Measurements from ENCODE around the gene ST3GAL4.

ST3GAL4 gene

GRCh38 chr11:126357969-126358762 is 2.7 kb downstream of the ST3GAL4 start:
- H3K9ac ChIP-seq (ENCODE audit: low read depth, low read length, poor library complexity, severe bottlenecking): peak overlapping the region; percentile 88
- H3K4me2 ChIP-seq (ENCODE audit: low read depth, low read length, poor library complexity, severe bottlenecking): peak overlapping the region; percentile 86
- H3F3A ChIP-seq (ENCODE audit: low read depth): no peaks in the 10 kb centered on the region
- H2AFZ ChIP-seq (ENCODE audit: low read length): no peak overlapping the region
- H3K79me2 ChIP-seq (ENCODE audit: insufficient read depth, low read length): peaks cover 93% of the 10 kb centered on the region
- H3K4me3 ChIP-seq (ENCODE audit: low read length, poor library complexity, severe bottlenecking): peak overlapping the region; percentile 85
- peaks cover 66% of the 10 kb centered on the region for H3K4me1 ChIP-seq (ENCODE audit: insufficient read depth, low read length, poor library complexity, severe bottlenecking)
- H3K9me2 ChIP-seq (replicated peaks; ENCODE audit: low read depth, low read length): no peaks in the 10 kb centered on the region
- peaks cover 26% of the 10 kb centered on the region for H4K20me1 ChIP-seq (ENCODE audit: insufficient read depth, low read length, poor library complexity, severe bottlenecking)
- no peaks in the 10 kb centered on the region for H3K9me3 ChIP-seq (ENCODE audit: insufficient read depth, low read depth, low read length)
- no peaks in the 10 kb centered on the region for H3K36me3 ChIP-seq (ENCODE audit: insufficient read depth, low read length)
- TF ChIP-seq CTCF (conservative IDR thresholded peaks at IDR 0.05; ENCODE audit: low read length) (no peak), EZH2phosphoT487 (IDR thresholded peaks at IDR 0.05; ENCODE audit: borderline replicate concordance) (no peak)
- no peaks in the 10 kb centered on the region for H3K27me3 ChIP-seq (ENCODE audit: insufficient read depth, low read length, poor library complexity, severe bottlenecking)

GRCh38 chr11:126358763-126359160 is 3.3 kb downstream of the ST3GAL4 start:
- Histone ChIP-seq H3K79me2 (ENCODE audit: insufficient read depth, low read length) (peaks cover 93% of the 10 kb centered on the region), H2AFZ (ENCODE audit: low read length) (no peak overlapping the region), H3K4me3 (ENCODE audit: low read length, poor library complexity, severe bottlenecking) (peak overlapping the region; percentile 85), H3K4me1 (ENCODE audit: insufficient read depth, low read length, poor library complexity, severe bottlenecking) (peaks cover 66% of the 10 kb centered on the region), H3K9ac (ENCODE audit: low read depth, low read length, poor library complexity, severe bottlenecking) (peak overlapping the region; percentile 88), H3K9me3 (ENCODE audit: insufficient read depth, low read depth, low read length) (no peaks in the 10 kb centered on the region), H3K36me3 (ENCODE audit: insufficient read depth, low read length) (no peaks in the 10 kb centered on the region), H3K27me3 (ENCODE audit: insufficient read depth, low read length, poor library complexity, severe bottlenecking) (no peaks in the 10 kb centered on the region), H3K4me2 (ENCODE audit: low read depth, low read length, poor library complexity, severe bottlenecking) (peak overlapping the region; percentile 86), H3F3A (ENCODE audit: low read depth) (no peaks in the 10 kb centered on the region), H3K9me2 (replicated peaks; ENCODE audit: low read depth, low read length) (no peaks in the 10 kb centered on the region), H4K20me1 (ENCODE audit: insufficient read depth, low read length, poor library complexity, severe bottlenecking) (peaks cover 26% of the 10 kb centered on the region)
- no peak for TF ChIP-seq EZH2phosphoT487 (IDR thresholded peaks at IDR 0.05; ENCODE audit: borderline replicate concordance)
- no peak for TF ChIP-seq CTCF (conservative IDR thresholded peaks at IDR 0.05; ENCODE audit: low read length)

- H3K27me3 ChIP-seq (ENCODE audit: insufficient read depth, low read length, poor library complexity, severe bottlenecking): no peaks in the 10 kb centered on the region
- no peak overlapping the region for H2AFZ ChIP-seq (ENCODE audit: low read length)
- H3K4me1 ChIP-seq (ENCODE audit: insufficient read depth, low read length, poor library complexity, severe bottlenecking): peaks cover 66% of the 10 kb centered on the region
- H3K36me3 ChIP-seq (ENCODE audit: insufficient read depth, low read length): no peaks in the 10 kb centered on the region
- H3F3A ChIP-seq (ENCODE audit: low read depth): no peaks in the 10 kb centered on the region
- peak overlapping the region; percentile 86 for H3K4me2 ChIP-seq (ENCODE audit: low read depth, low read length, poor library complexity, severe bottlenecking)
- H3K4me3 ChIP-seq (ENCODE audit: low read length, poor library complexity, severe bottlenecking): peak overlapping the region; percentile 85
- H3K79me2 ChIP-seq (ENCODE audit: insufficient read depth, low read length): peaks cover 90% of the 10 kb centered on the region
- H3K9ac ChIP-seq (ENCODE audit: low read depth, low read length, poor library complexity, severe bottlenecking): peak overlapping the region; percentile 88
- no peaks in the 10 kb centered on the region for H3K9me3 ChIP-seq (ENCODE audit: insufficient read depth, low read depth, low read length)
- H3K9me2 ChIP-seq (replicated peaks; ENCODE audit: low read depth, low read length): no peaks in the 10 kb centered on the region
- H4K20me1 ChIP-seq (ENCODE audit: insufficient read depth, low read length, poor library complexity, severe bottlenecking): peaks cover 26% of the 10 kb centered on the region
- TF ChIP-seq EZH2phosphoT487 (IDR thresholded peaks at IDR 0.05; ENCODE audit: borderline replicate concordance) (no peak), CTCF (conservative IDR thresholded peaks at IDR 0.05; ENCODE audit: low read length) (no peak)
Measured at GRCh38 chr11:126359431-126360048, 4.1 kb downstream of the ST3GAL4 start.
